ENCODE results near the gene JCHAIN.
"Not testable (repeated sequence)": the region's sequence is repeated elsewhere in the genome, so short reads cannot be mapped to it uniquely, and the experiment has no call there.

DNA sequence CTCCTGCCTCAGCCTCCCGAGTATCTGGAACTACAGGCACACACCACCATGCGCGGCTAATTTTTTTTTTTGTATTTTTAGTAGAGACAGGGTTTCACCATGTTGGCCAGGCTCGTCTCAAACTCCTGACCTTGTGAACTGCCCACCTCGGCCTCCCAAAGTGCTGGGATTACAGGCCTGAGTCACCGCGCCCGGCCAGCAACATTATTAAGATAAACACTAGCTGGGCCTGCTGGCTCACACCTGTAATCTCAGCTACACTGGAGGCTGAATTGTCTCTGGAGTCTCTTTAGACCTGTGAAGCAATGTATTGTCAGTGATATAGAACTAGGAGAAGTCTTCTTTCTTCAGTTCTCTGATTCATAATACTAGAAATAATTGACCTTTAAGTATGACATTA lies 32.1 kb upstream of the JCHAIN start:
- TF ChIP-seq ZBED1 (IDR thresholded peaks at IDR 0.05); POLR2AphosphoS5 (IDR thresholded peaks at IDR 0.05; ENCODE audit: control insufficient read depth, insufficient read depth, low read depth, low read length); ZFX (CRISPR knock-in tag; IDR thresholded peaks at IDR 0.05); NR2C1 (IDR thresholded peaks at IDR 0.05); NR2C1 (tag; IDR thresholded peaks at IDR 0.05); HDAC1 (IDR thresholded peaks at IDR 0.05); FOXM1 (IDR thresholded peaks at IDR 0.05; ENCODE audit: low read depth); FOXM1 (CRISPR knock-in tag; IDR thresholded peaks at IDR 0.05; ENCODE audit: low read depth); POLR2A (conservative IDR thresholded peaks at IDR 0.05); HDGF (IDR thresholded peaks at IDR 0.05): not testable (repeated sequence)
